Prostate gland (tissue), 2 donors: ENCODE data around the gene TRA2B.

Experiments
- CTCF ChIP-seq, 4 experiments: fragments of 200-600 bp in 2 of 4; fragments of 450-650 bp in 2 of 4; sonication (generic) in 2 of 4; IDR thresholded peaks; 1 replicate in 3 of 4; 2 replicates in 1 of 4; pipeline ENCODE4 v1.5.1; 2016 to 2019; ENCODE audit warnings: antibody characterized with exemption in 4 of 4, mild to moderate bottlenecking in 2 of 4, moderate library complexity in 2 of 4
- POLR2A ChIP-seq: fragments of 450-650 bp; IDR thresholded peaks from one replicate; pipeline ENCODE4 v1.6.1; 2016; ENCODE audit warnings: antibody characterized with exemption, mild to moderate bottlenecking
- POLR2AphosphoS5 ChIP-seq: sonication (generic); formaldehyde crosslinking; IDR thresholded peaks from one replicate; pipeline ENCODE4 v1.6.1; 2017; ENCODE audit warnings: antibody characterized with exemption

- TF ChIP-seq CTCF (IDR thresholded peaks at IDR 0.05) (no peak), POLR2A (no peak), POLR2AphosphoS5 (no peak)
Measured at GRCh38 chr3:185925353-185925752, 12.5 kb downstream of the TRA2B start.
